Panc1 (cell line): ENCODE measurements around the gene LRRC73. TPM values are rescaled to one million over a fixed set of nuclear protein-coding genes. Genes with fewer than 3 reads are reported as not detected.
A peak's percentile ranks its signal among the peaks of the same experiment; 100 is the strongest.

ENCODE experiments used
- ATAC-seq: fragments of 200-7000 bp; cut with Tn5 transposase; 2 replicates; pipeline ENCODE4 v1.9.1; 2020; ENCODE audit warnings: mild to moderate bottlenecking, moderate library complexity
- BruUV-seq: library from RNA; stranded (reverse); fragments of 400-500 nt; replicated peaks from 2 replicates; lab custom pipeline; 2021; lab: Mats Ljungman, UMichigan
- CTCF ChIA-PET: fragments of 300-600 bp; sonication (Branson Sonifier 250); formaldehyde crosslinking; loops from one replicate; lab custom pipeline; 2022; ENCODE audit warnings: antibody characterized with exemption; lab: Charles Lee
- POLR2A ChIA-PET: fragments of 300-600 bp; sonication (Branson Sonifier 250); formaldehyde crosslinking; loops from one replicate; lab custom pipeline; 2022; ENCODE audit warnings: antibody characterized with exemption; lab: Charles Lee
- DNase-seq: peaks from one replicate; pipeline ENCODE4 v3.0.0-alpha.2; 2010; ENCODE audit warnings: low read depth, low spot score
- H3K27ac ChIP-seq: 2 replicates; pipeline ENCODE4 v1.5.1; 2011; ENCODE audit warnings: mild to moderate bottlenecking, low read length, inconsistent platforms
- H3K27me3 ChIP-seq: fragments of 200-500 bp; sonication (Bioruptor generic); 2 replicates; pipeline ENCODE4 v1.6.0; 2014; ENCODE audit warnings: low read length, inconsistent platforms; ENCODE audit not compliant: control insufficient read depth, insufficient read depth
- H3K36me3 ChIP-seq: fragments of 200-500 bp; sonication (Bioruptor generic); 2 replicates; pipeline ENCODE4 v1.5.1; 2014; ENCODE audit warnings: inconsistent platforms, mild to moderate bottlenecking, low read length, moderate library complexity; ENCODE audit not compliant: control insufficient read depth, insufficient read depth
- H3K4me1 ChIP-seq: 2 replicates; pipeline ENCODE4 v1.5.1; 2011; ENCODE audit warnings: inconsistent platforms, mild to moderate bottlenecking, low read length, moderate library complexity; ENCODE audit not compliant: control insufficient read depth, insufficient read depth
- H3K4me3 ChIP-seq, 2 experiments: 2 replicates each; pipeline ENCODE4 v1.5.1; 2011 to 2012; ENCODE audit warnings: low read depth in 2 of 2, low read length in 2 of 2, mild to moderate bottlenecking in 2 of 2, inconsistent platforms in 1 of 2, moderate library complexity in 1 of 2
- H3K9me3 ChIP-seq: fragments of 200-500 bp; sonication (Bioruptor generic); 2 replicates; pipeline ENCODE4 v1.5.1; 2014; ENCODE audit warnings: low read depth, mild to moderate bottlenecking, inconsistent platforms, low read length, moderate library complexity; ENCODE audit not compliant: control insufficient read depth, insufficient read depth
- POLR2AphosphoS5 ChIP-seq: IDR thresholded peaks from 2 replicates; pipeline ENCODE4 v1.6.1; 2012; ENCODE audit warnings: mild to moderate bottlenecking, low read depth, low read length, moderate library complexity
- SIN3A ChIP-seq: IDR thresholded peaks from 2 replicates; pipeline ENCODE4 v1.6.1; 2012; ENCODE audit warnings: low read depth, mild to moderate bottlenecking, low read length, moderate library complexity, borderline replicate concordance; ENCODE audit not compliant: insufficient read depth
- TCF7L2 ChIP-seq: IDR thresholded peaks from 2 replicates; pipeline ENCODE4 v1.6.1; 2011; ENCODE audit warnings: mild to moderate bottlenecking, low read depth, low read length, inconsistent platforms
- in situ Hi-C: cut with HindIII; loops from 2 replicates; pipeline ENCODE4 v1.10.0; 2016; ENCODE audit warnings: low sequenced_read_pairs, low pct_unique_long_range_greater_than_20kb
- intact Hi-C: fragments of 100-400 bp; cut with micrococcal nuclease; formaldehyde crosslinking; loops from one replicate; pipeline ENCODE4 v1.10.0; 2022; ENCODE audit not compliant: unreplicated experiment
- total RNA-seq: library from RNA; stranded (reverse); gene quantifications from one replicate; pipeline ENCODE4 v1.2.1, GENCODE V29; 2021; ENCODE audit not compliant: unreplicated experiment
- TF ChIP-seq, protein P1 (sequence below), 2 experiments: IDR thresholded peaks; 2 replicates each; pipeline ENCODE4 v1.6.1; 2011 to 2012; ENCODE audit warnings: low read depth in 2 of 2, control low read depth in 1 of 2, low read length in 1 of 2, mild to moderate bottlenecking in 1 of 2, moderate library complexity in 1 of 2; ENCODE audit not compliant: insufficient read depth in 1 of 2
- TF ChIP-seq, protein P2 (sequence below): fragments of 450-650 bp; IDR thresholded peaks from 2 replicates; pipeline ENCODE4 v1.5.1; 2017; ENCODE audit warnings: mild to moderate bottlenecking

The LRRC73 gene
- total RNA-seq, 1 experiment from 2014 or later = 2.9 TPM

DNA sequence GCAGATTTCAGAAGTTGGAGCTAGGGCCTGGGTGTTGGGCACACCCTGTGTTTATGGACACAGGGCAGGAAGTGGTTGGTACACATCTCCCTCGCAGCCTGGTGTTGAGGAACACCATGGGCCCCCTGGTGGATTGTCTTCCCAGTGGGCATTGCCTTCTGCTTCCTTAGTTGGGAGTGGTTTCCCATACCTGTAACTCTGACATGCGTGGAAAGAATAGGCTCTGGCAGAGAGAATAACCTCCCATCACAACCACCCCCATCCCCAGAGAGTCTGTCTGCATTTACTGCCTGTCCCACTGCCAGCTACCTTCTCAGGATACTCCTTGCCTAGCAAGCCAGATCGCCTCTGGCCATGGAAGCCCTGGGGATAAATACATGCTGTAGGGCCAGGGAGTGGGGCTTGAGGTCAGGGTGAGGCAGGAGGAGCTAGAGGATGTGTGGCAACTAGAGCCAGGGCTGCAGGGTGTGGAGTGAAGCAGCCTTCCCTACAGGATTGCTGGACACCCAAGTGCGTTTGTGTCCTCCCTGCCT, 14.7 kb downstream of the LRRC73 start:
- H3K9me3 ChIP-seq = no peaks in the 10 kb centered on the region
- no peaks in the 10 kb centered on the region for H3K27me3 ChIP-seq
- ChIA-PET CTCF (interaction anchor here (0.5 to 1.6 kb wide), 4 partner anchors 9 to 65 kb away, joined by 3 to 6 read pairs (median 4); no protein-coding TSS in a partner anchor), POLR2A (no interaction called here)
- H3K4me3 ChIP-seq = no peak overlapping the region
- DNase-seq = no peak
- no peak for TF ChIP-seq POLR2AphosphoS5
- TF ChIP-seq TCF7L2 = no peak
- TF ChIP-seq, protein P1, sequence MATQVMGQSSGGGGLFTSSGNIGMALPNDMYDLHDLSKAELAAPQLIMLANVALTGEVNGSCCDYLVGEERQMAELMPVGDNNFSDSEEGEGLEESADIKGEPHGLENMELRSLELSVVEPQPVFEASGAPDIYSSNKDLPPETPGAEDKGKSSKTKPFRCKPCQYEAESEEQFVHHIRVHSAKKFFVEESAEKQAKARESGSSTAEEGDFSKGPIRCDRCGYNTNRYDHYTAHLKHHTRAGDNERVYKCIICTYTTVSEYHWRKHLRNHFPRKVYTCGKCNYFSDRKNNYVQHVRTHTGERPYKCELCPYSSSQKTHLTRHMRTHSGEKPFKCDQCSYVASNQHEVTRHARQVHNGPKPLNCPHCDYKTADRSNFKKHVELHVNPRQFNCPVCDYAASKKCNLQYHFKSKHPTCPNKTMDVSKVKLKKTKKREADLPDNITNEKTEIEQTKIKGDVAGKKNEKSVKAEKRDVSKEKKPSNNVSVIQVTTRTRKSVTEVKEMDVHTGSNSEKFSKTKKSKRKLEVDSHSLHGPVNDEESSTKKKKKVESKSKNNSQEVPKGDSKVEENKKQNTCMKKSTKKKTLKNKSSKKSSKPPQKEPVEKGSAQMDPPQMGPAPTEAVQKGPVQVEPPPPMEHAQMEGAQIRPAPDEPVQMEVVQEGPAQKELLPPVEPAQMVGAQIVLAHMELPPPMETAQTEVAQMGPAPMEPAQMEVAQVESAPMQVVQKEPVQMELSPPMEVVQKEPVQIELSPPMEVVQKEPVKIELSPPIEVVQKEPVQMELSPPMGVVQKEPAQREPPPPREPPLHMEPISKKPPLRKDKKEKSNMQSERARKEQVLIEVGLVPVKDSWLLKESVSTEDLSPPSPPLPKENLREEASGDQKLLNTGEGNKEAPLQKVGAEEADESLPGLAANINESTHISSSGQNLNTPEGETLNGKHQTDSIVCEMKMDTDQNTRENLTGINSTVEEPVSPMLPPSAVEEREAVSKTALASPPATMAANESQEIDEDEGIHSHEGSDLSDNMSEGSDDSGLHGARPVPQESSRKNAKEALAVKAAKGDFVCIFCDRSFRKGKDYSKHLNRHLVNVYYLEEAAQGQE (IDR thresholded peaks at IDR 0.05; ENCODE audit: insufficient read depth in 1 of 2, low read depth in 2 of 2, low read length in 1 of 2) = no peak
- TF ChIP-seq, protein P2, sequence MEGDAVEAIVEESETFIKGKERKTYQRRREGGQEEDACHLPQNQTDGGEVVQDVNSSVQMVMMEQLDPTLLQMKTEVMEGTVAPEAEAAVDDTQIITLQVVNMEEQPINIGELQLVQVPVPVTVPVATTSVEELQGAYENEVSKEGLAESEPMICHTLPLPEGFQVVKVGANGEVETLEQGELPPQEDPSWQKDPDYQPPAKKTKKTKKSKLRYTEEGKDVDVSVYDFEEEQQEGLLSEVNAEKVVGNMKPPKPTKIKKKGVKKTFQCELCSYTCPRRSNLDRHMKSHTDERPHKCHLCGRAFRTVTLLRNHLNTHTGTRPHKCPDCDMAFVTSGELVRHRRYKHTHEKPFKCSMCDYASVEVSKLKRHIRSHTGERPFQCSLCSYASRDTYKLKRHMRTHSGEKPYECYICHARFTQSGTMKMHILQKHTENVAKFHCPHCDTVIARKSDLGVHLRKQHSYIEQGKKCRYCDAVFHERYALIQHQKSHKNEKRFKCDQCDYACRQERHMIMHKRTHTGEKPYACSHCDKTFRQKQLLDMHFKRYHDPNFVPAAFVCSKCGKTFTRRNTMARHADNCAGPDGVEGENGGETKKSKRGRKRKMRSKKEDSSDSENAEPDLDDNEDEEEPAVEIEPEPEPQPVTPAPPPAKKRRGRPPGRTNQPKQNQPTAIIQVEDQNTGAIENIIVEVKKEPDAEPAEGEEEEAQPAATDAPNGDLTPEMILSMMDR = no peak
- TF ChIP-seq SIN3A = no peak
- intact Hi-C loops (no loop called here), in situ Hi-C loops (no loop called here)
- ATAC-seq = peak; percentile 31; the same call in 1 of the 2 replicates
- H3K36me3 ChIP-seq = no peaks in the 10 kb centered on the region; the same call in 1 of the 2 replicates
- no TSS peak for BruUV-seq
- H3K27ac ChIP-seq = no peak overlapping the region
- H3K4me1 ChIP-seq = peaks cover 19% of the 10 kb centered on the region

DNA sequence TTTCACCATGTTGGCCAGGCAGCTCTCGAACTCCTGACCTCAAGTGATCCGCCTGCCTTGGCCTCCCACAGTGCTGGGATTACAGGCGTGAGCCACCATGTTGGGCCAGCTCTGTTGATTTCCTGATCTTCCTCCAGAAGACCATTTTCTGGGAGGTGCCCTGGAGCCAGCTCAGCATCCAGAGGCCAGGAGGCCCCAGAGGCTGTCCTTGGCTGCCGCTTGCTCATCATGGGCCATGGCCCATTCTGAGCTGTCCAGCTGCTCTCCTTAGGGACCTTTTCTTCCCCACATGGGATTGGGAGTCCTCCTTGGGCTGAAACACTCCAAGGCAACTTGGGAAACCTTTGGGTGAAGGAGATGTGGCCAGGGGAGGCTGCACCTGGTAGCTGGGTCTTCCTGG, 15.4 kb downstream of the LRRC73 start:
- Histone ChIP-seq H3K36me3 (no peaks in the 10 kb centered on the region; the same call in 1 of the 2 replicates), H3K4me1 (peaks cover 19% of the 10 kb centered on the region), H3K9me3 (no peaks in the 10 kb centered on the region), H3K27ac (no peak overlapping the region), H3K27me3 (no peaks in the 10 kb centered on the region), H3K4me3 (no peak overlapping the region)
- ChIA-PET POLR2A (no interaction called here), CTCF (interaction anchor here (0.5 to 0.6 kb wide), 3 partner anchors 17 to 65 kb away, joined by 3 to 5 read pairs (median 3); no protein-coding TSS in a partner anchor)
- in situ Hi-C loops = no loop called here
- no TSS peak for BruUV-seq
- no peak for ATAC-seq
- intact Hi-C loops = no loop called here
- no peak for TF ChIP-seq TCF7L2
- TF ChIP-seq, protein P2 = no peak
- TF ChIP-seq POLR2AphosphoS5 = no peak
- TF ChIP-seq, protein P1 (IDR thresholded peaks at IDR 0.05; ENCODE audit: insufficient read depth in 1 of 2, low read depth in 2 of 2, low read length in 1 of 2) = no peak
- no peak for TF ChIP-seq SIN3A
- no peak for DNase-seq
